Measurements from ENCODE around the gene NEMP2. TPM values are rescaled to one million over a fixed set of nuclear protein-coding genes. Genes with fewer than 3 reads are reported as not detected.
"Not testable (repeated sequence)": the region's sequence is repeated elsewhere in the genome, so short reads cannot be mapped to it uniquely, and the experiment has no call there.

Gene NEMP2
- total RNA-seq, 1 donor from 2014 or later = 8.0 TPM

- no peaks in the 10 kb centered on the region for H3K27me3 ChIP-seq
- no peaks in the 10 kb centered on the region for H3K9me3 ChIP-seq
- intact Hi-C loops (cut with DNase I) = no loop called here
- no peak overlapping the region for H3K4me3 ChIP-seq
- H3K4me1 ChIP-seq = peaks cover 10% of the 10 kb centered on the region
- H3K36me3 ChIP-seq = peaks cover 55% of the 10 kb centered on the region
- ATAC-seq = peak; percentile 73
- no peak for TF ChIP-seq CTCF (IDR thresholded peaks at IDR 0.05)
- peak overlapping the region; percentile 27 for H3K27ac ChIP-seq
- no peak for DNase-seq
Measured at GRCh38 chr2:190500054-190500502, 34.4 kb downstream of the NEMP2 start.

GRCh38 chr2:190499273-190499672 lies 35.2 kb downstream of the NEMP2 start:
- Histone ChIP-seq H3K27me3 (no peaks in the 10 kb centered on the region), H3K9me3 (no peaks in the 10 kb centered on the region), H3K27ac (peak overlapping the region; percentile 11), H3K36me3 (peaks cover 50% of the 10 kb centered on the region), H3K4me1 (peaks cover 10% of the 10 kb centered on the region), H3K4me3 (no peak overlapping the region)
- no peak for DNase-seq
- intact Hi-C loops (cut with DNase I) = no loop called here
- TF ChIP-seq CTCF (IDR thresholded peaks at IDR 0.05) = no peak
- no peak for ATAC-seq

GRCh38 chr2:190497428-190497827 lies 37.1 kb downstream of the NEMP2 start:
- no peak for TF ChIP-seq CTCF (IDR thresholded peaks at IDR 0.05)
- intact Hi-C loops (cut with DNase I) = no loop called here
- peaks cover 38% of the 10 kb centered on the region for H3K36me3 ChIP-seq
- no peak overlapping the region for H3K4me3 ChIP-seq
- no peaks in the 10 kb centered on the region for H3K27me3 ChIP-seq
- DNase-seq = no peak
- no peak for ATAC-seq
- no peak overlapping the region for H3K27ac ChIP-seq
- H3K9me3 ChIP-seq = no peaks in the 10 kb centered on the region
- H3K4me1 ChIP-seq = peaks cover 7% of the 10 kb centered on the region

GRCh38 chr2:190494600-190495227 lies 39.8 kb downstream of the NEMP2 start:
- H3K9me3 ChIP-seq; H3K27me3 ChIP-seq; ATAC-seq; H3K4me3 ChIP-seq; DNase-seq; H3K4me1 ChIP-seq; intact Hi-C loops (cut with DNase I); H3K27ac ChIP-seq: not testable (repeated sequence)
- peaks cover 32% of the 10 kb centered on the region for H3K36me3 ChIP-seq

GRCh38 chr2:190493095-190493494 lies 41.4 kb downstream of the NEMP2 start:
- intact Hi-C loops (cut with DNase I) = no loop called here
- Histone ChIP-seq H3K27ac (no peak overlapping the region), H3K36me3 (peaks cover 31% of the 10 kb centered on the region), H3K27me3 (no peaks in the 10 kb centered on the region), H3K9me3 (no peaks in the 10 kb centered on the region), H3K4me3 (no peak overlapping the region), H3K4me1 (no peaks in the 10 kb centered on the region)
- no peak for TF ChIP-seq CTCF (IDR thresholded peaks at IDR 0.05)
- DNase-seq = no peak
- no peak for ATAC-seq

- Histone ChIP-seq H3K4me1 (no peaks in the 10 kb centered on the region), H3K36me3 (peaks cover 28% of the 10 kb centered on the region), H3K27ac (no peak overlapping the region), H3K9me3 (no peaks in the 10 kb centered on the region), H3K27me3 (no peaks in the 10 kb centered on the region), H3K4me3 (no peak overlapping the region)
- intact Hi-C loops (cut with DNase I) = no loop called here
- no peak for TF ChIP-seq CTCF (IDR thresholded peaks at IDR 0.05)
- ATAC-seq (no peak), DNase-seq (no peak)
Measured at GRCh38 chr2:190490502-190490901, 44.0 kb downstream of the NEMP2 start.

Data from upper lobe of right lung (tissue), 1 donor.